Fibroblast of the aortic adventitia (primary cell): ENCODE results near the gene CYB5R2. TPM values are rescaled to one million over a fixed set of nuclear protein-coding genes. Genes with fewer than 3 reads are reported as not detected.

ENCODE experiments used
- DNase-seq: peaks from one replicate; pipeline ENCODE4 v3.0.0-alpha.2; 2010; ENCODE audit warnings: low read depth
- H3K4me3 ChIP-seq: 2 replicates; pipeline ENCODE4 v1.5.1; 2011; ENCODE audit warnings: low read depth, mild to moderate bottlenecking, control low read depth, low read length, moderate library complexity
- CTCF ChIP-seq: IDR thresholded peaks from 2 replicates; pipeline ENCODE4 v1.5.1; 2011; ENCODE audit warnings: mild to moderate bottlenecking, low read length, control low read depth, inconsistent platforms; ENCODE audit not compliant: insufficient read depth
- total RNA-seq: library from RNA; depleted of rRNA; stranded (reverse); fragments of >200 nt; gene quantifications from 2 replicates; pipeline ENCODE4 v1.2.3, GENCODE V29; 2012; ENCODE audit warnings: low replicate concordance

The CYB5R2 gene
- total RNA-seq, 1 donor: 11.2 TPM

- no peak for TF ChIP-seq CTCF
- H3K4me3 ChIP-seq: no peak overlapping the region
- DNase-seq: no peak
Measured at GRCh38 chr11:7635708-7636107, 37.6 kb downstream of the CYB5R2 start.

GRCh38 chr11:7635137-7635536 is 38.2 kb downstream of the CYB5R2 start:
- DNase-seq: no peak
- no peak overlapping the region for H3K4me3 ChIP-seq
- no peak for TF ChIP-seq CTCF

GRCh38 chr11:7632211-7632610 is 41.1 kb downstream of the CYB5R2 start:
- no peak overlapping the region for H3K4me3 ChIP-seq
- no peak for TF ChIP-seq CTCF
- no peak for DNase-seq

- no peak overlapping the region for H3K4me3 ChIP-seq
- DNase-seq: peak; percentile 3
- no peak for TF ChIP-seq CTCF
Measured at GRCh38 chr11:7630002-7630401, 43.3 kb downstream of the CYB5R2 start.

- no peak for DNase-seq
- TF ChIP-seq CTCF: no peak
- H3K4me3 ChIP-seq: no peak overlapping the region
Measured at GRCh38 chr11:7628660-7629059, 44.6 kb downstream of the CYB5R2 start.

- DNase-seq: no peak
- no peak for TF ChIP-seq CTCF
- H3K4me3 ChIP-seq: no peak overlapping the region
Measured at GRCh38 chr11:7622721-7623120, 50.6 kb downstream of the CYB5R2 start.

GRCh38 chr11:7621554-7621953 is 51.7 kb downstream of the CYB5R2 start:
- no peak overlapping the region for H3K4me3 ChIP-seq
- TF ChIP-seq CTCF: no peak
- DNase-seq: no peak
